ENCODE data around the gene ADIPOR2. TPM values are rescaled to one million over a fixed set of nuclear protein-coding genes. Genes with fewer than 3 reads are reported as not detected.

The ADIPOR2 gene
- total RNA-seq, 1 experiment from 2014 or later, result 45.3 TPM

DNA sequence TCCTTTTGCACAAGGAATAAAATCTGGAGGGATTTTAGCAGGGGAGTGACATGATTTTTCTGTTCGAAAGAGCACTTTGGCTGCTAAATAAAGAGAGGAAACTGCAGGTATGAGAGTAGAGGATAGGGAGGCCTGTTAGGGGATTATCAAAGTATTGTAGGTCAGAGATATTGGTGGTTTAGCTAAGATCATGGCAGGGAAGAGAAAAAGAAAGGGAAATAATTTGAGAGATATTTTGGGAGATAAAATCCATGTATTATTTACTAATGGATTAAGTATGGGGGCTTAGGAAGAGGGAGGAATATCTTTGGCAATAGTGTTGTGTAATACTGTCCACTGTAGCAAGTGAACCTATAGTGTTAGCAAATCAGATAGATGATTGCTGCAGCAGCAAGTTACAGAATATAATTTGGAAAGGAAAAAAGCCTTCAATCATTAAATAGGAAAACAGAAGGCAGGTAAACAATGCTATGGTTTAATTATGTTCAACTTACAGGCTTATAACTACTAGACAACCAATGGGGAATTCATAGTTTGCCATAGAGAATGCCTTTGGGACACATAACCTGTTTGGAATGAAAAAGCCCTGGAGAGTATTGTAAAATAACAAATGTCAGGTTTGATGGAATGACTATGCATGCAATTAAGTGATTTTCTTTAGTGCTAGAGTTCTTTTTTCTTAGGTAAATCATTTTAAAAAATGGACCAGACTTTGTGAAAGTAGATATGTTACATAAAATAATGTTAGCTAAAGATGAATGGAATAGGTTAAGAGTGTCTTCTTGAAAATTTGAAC, 50.5 kb downstream of the ADIPOR2 start:
- H2BK12ac ChIP-seq (ENCODE audit: insufficient read length, low read depth, low read length), result no peak overlapping the region
- peaks cover 10% of the 10 kb centered on the region; the same call in 1 of the 2 replicates for H3K79me2 ChIP-seq (ENCODE audit: insufficient read depth, low read length)
- Mint-ChIP-seq H3K9me3 (peaks cover 1 to 5% of the 10 kb centered on the region in 2 experiments; a peak in 4 of 5 replicates), H3K4me3 (no peak overlapping the region), H3K27me3 (ENCODE audit: low read depth) (no peaks in the 10 kb centered on the region), H3K27ac (peak overlapping the region in 2 of 3 experiments; percentile 1 to 54; a peak in 5 of 7 replicates), H3K36me3 (ENCODE audit: insufficient read depth in 1 of 3, low read depth in 3 of 3) (peaks cover 4 to 14% (median 12%) of the 10 kb centered on the region in 3 experiments), H3K4me1 (peaks cover 24 to 27% of the 10 kb centered on the region in 2 experiments)
- H2BK5ac ChIP-seq (ENCODE audit: insufficient read length, low read length), result no peak overlapping the region
- no peak overlapping the region for H3K27ac ChIP-seq (ENCODE audit: insufficient read length, low read depth, low read length)
- no peak overlapping the region for H4K5ac ChIP-seq (ENCODE audit: insufficient read length, low read depth, low read length)
- no peak overlapping the region for H3K4me2 ChIP-seq (ENCODE audit: insufficient read depth, insufficient read length, low read length)
- no peak overlapping the region for H4K91ac ChIP-seq (ENCODE audit: insufficient read length, low read depth, low read length)
- no peak overlapping the region for H2AK5ac ChIP-seq (ENCODE audit: insufficient read length, low read length)
- no peaks in the 10 kb centered on the region for H4K20me1 ChIP-seq (ENCODE audit: control insufficient read depth, insufficient read depth, insufficient read length)
- H3K18ac ChIP-seq (ENCODE audit: insufficient read length, low read depth, low read length), result no peak overlapping the region
- no peaks in the 10 kb centered on the region for H3K27me3 ChIP-seq (ENCODE audit: insufficient read depth, low read length)
- no peak overlapping the region for H3K23ac ChIP-seq (ENCODE audit: insufficient read length, low read depth, low read length)
- no peak overlapping the region for H3T11ph ChIP-seq (ENCODE audit: low read length)
- peaks cover 2% of the 10 kb centered on the region; the same call in 1 of the 2 replicates for H3K4me1 ChIP-seq (ENCODE audit: insufficient read depth, low read length)
- TF ChIP-seq, protein P1, sequence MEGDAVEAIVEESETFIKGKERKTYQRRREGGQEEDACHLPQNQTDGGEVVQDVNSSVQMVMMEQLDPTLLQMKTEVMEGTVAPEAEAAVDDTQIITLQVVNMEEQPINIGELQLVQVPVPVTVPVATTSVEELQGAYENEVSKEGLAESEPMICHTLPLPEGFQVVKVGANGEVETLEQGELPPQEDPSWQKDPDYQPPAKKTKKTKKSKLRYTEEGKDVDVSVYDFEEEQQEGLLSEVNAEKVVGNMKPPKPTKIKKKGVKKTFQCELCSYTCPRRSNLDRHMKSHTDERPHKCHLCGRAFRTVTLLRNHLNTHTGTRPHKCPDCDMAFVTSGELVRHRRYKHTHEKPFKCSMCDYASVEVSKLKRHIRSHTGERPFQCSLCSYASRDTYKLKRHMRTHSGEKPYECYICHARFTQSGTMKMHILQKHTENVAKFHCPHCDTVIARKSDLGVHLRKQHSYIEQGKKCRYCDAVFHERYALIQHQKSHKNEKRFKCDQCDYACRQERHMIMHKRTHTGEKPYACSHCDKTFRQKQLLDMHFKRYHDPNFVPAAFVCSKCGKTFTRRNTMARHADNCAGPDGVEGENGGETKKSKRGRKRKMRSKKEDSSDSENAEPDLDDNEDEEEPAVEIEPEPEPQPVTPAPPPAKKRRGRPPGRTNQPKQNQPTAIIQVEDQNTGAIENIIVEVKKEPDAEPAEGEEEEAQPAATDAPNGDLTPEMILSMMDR (conservative IDR thresholded peaks at IDR 0.05), result no peak
- H3K79me1 ChIP-seq (ENCODE audit: insufficient read depth, low read depth, low read length, poor library complexity, severe bottlenecking), result peaks cover 12% of the 10 kb centered on the region
- H3K4ac ChIP-seq (ENCODE audit: low read depth, low read length), result no peak overlapping the region
- H2BK15ac ChIP-seq (ENCODE audit: low read depth, low read length), result no peak overlapping the region
- no peak overlapping the region for H2BK120ac ChIP-seq (ENCODE audit: low read depth, low read length, poor library complexity, severe bottlenecking)
- no peak overlapping the region for H2AFZ ChIP-seq (ENCODE audit: low read length)
- WGBS (ENCODE audit: extremely low coverage, insufficient read length, low lambda C conversion rate), result no CpG with 5 or more reads among the region's 1 CpG
- H3K56ac ChIP-seq (ENCODE audit: insufficient read length, low read depth, low read length), result no peak overlapping the region
- no peak overlapping the region for H2BK20ac ChIP-seq (ENCODE audit: low read depth, low read length, poor library complexity, severe bottlenecking)
- H4K8ac ChIP-seq (replicated peaks; ENCODE audit: insufficient read length, low read depth, low read length), result no peak overlapping the region
- H3K14ac ChIP-seq (ENCODE audit: insufficient read depth, low read length), result no peak overlapping the region
- H3K9me3 ChIP-seq (ENCODE audit: control insufficient read depth, low read depth, low read length), result no peaks in the 10 kb centered on the region
- no peaks in the 10 kb centered on the region for H3K23me2 ChIP-seq (ENCODE audit: insufficient read length, low read depth, low read length, poor library complexity, severe bottlenecking)
- H3K9ac ChIP-seq (ENCODE audit: extremely low read depth, insufficient read length, low read length), result no peak overlapping the region
- DNase-seq, result no peak
